Measurements from ENCODE around the gene NRCAM. TPM values are rescaled to one million over a fixed set of nuclear protein-coding genes. Genes with fewer than 3 reads are reported as not detected.

The NRCAM gene
- polyA plus RNA-seq, 1 donor (not counting 4 experiments of a cell fraction or from before 2014, with no cell fraction given): 4.0 TPM

DNA sequence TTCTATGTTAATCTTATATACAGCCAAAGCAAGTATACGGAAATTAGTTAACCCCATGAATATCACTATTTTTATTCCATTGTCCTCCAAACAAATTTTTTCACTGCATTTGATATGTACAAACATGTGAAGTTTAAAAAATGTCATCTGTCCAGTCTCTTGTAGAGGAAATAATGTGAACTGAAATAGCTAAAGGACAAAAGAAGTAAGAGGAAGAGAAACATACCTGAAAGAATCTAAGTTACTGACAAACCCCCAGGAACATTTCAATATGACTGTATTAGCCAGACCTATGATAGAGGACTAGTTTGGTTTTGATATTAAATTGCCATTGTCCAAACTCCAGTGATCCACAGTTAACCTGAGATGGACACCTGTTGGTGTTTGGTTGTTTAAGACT is 80.6 kb downstream of the NRCAM start:
- FAIRE-seq: no peak
- Histone ChIP-seq H3K79me2 (ENCODE audit: control insufficient read depth, insufficient read depth, low read length) (no peaks in the 10 kb centered on the region), H3K4me3 (ENCODE audit: control insufficient read depth in 2 of 3, extremely low read depth in 1 of 3, insufficient read depth in 2 of 3, low read depth in 1 of 3, low read length in 3 of 3) (no peak overlapping the region), H3K36me3 (ENCODE audit: control insufficient read depth in 2 of 2, extremely low read depth in 1 of 2, insufficient read depth in 2 of 2, low read length in 2 of 2) (no peaks in the 10 kb centered on the region), H3K9me1 (ENCODE audit: control insufficient read depth, extremely low read depth, insufficient read depth, low read length) (no peaks in the 10 kb centered on the region), H3K4me1 (ENCODE audit: control insufficient read depth, extremely low read depth, insufficient read depth, low read length) (peaks cover 3% of the 10 kb centered on the region), H3K27me3 (ENCODE audit: control insufficient read depth, extremely low read depth, insufficient read depth, low read length) (no peaks in the 10 kb centered on the region), H3K4me2 (ENCODE audit: control insufficient read depth, extremely low read depth, insufficient read depth, low read depth, low read length) (no peak overlapping the region), H3K9ac (ENCODE audit: control insufficient read depth, extremely low read depth, insufficient read depth, low read length) (no peak overlapping the region), H3K27ac (ENCODE audit: control insufficient read depth, insufficient read depth, low read length) (no peak overlapping the region), H2AFZ (ENCODE audit: control insufficient read depth, low read length) (no peak overlapping the region), H4K20me1 (ENCODE audit: control insufficient read depth, extremely low read depth, insufficient read depth, low read length) (no peaks in the 10 kb centered on the region), H3K9me3 (ENCODE audit: control insufficient read depth, low read depth, low read length) (no peaks in the 10 kb centered on the region)
- DNase-seq (ENCODE audit: low read depth, low spot score): no peak
- dilution Hi-C loops (cut with MboI; ENCODE audit: extremely low pct_ligation_motif_present, low sequenced_read_pairs): no loop called here
- TF ChIP-seq CTCF (optimal IDR thresholded peaks at IDR 0.05 in 1 of 3, IDR thresholded peaks at IDR 0.05 in 1 of 3, conservative IDR thresholded peaks at IDR 0.05 in 1 of 3; ENCODE audit: extremely low read depth in 1 of 3, insufficient read depth in 2 of 3, low read length in 3 of 3) (no peak), EZH2 (IDR thresholded peaks at IDR 0.05; ENCODE audit: low read length) (no peak)

DNA sequence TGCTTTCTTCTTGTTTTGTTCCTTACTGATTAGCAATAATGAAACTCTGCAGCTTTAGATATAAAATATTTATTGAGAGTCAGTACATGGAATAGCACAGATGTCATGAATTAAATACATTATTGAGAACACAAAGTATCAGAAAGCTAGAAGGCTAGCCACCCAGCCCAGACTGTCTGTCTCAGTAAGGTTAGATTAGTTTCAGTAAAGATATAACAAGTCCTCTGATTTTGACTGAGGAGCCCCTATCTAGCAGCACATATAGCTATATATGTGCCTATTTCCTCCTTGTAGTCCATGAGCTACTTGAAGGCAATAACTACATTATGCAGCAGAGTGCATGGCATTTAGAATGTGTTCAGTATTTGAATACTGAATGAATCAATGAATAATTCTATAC is 81.3 kb downstream of the NRCAM start:
- TF ChIP-seq CTCF (optimal IDR thresholded peaks at IDR 0.05 in 1 of 3, IDR thresholded peaks at IDR 0.05 in 1 of 3, conservative IDR thresholded peaks at IDR 0.05 in 1 of 3; ENCODE audit: extremely low read depth in 1 of 3, insufficient read depth in 2 of 3, low read length in 3 of 3) (no peak), EZH2 (IDR thresholded peaks at IDR 0.05; ENCODE audit: low read length) (no peak)
- no peak overlapping the region for H3K27ac ChIP-seq (ENCODE audit: control insufficient read depth, insufficient read depth, low read length)
- H3K4me3 ChIP-seq (ENCODE audit: control insufficient read depth in 2 of 3, extremely low read depth in 1 of 3, insufficient read depth in 2 of 3, low read depth in 1 of 3, low read length in 3 of 3): no peak overlapping the region
- no peaks in the 10 kb centered on the region for H4K20me1 ChIP-seq (ENCODE audit: control insufficient read depth, extremely low read depth, insufficient read depth, low read length)
- H3K79me2 ChIP-seq (ENCODE audit: control insufficient read depth, insufficient read depth, low read length): no peaks in the 10 kb centered on the region
- H2AFZ ChIP-seq (ENCODE audit: control insufficient read depth, low read length): no peak overlapping the region
- H3K9me1 ChIP-seq (ENCODE audit: control insufficient read depth, extremely low read depth, insufficient read depth, low read length): no peaks in the 10 kb centered on the region
- H3K9ac ChIP-seq (ENCODE audit: control insufficient read depth, extremely low read depth, insufficient read depth, low read length): no peak overlapping the region
- peaks cover 3% of the 10 kb centered on the region for H3K4me1 ChIP-seq (ENCODE audit: control insufficient read depth, extremely low read depth, insufficient read depth, low read length)
- FAIRE-seq (no peak), DNase-seq (ENCODE audit: low read depth, low spot score) (no peak)
- no peak overlapping the region for H3K4me2 ChIP-seq (ENCODE audit: control insufficient read depth, extremely low read depth, insufficient read depth, low read depth, low read length)
- no peaks in the 10 kb centered on the region for H3K36me3 ChIP-seq (ENCODE audit: control insufficient read depth in 2 of 2, extremely low read depth in 1 of 2, insufficient read depth in 2 of 2, low read length in 2 of 2)
- H3K9me3 ChIP-seq (ENCODE audit: control insufficient read depth, low read depth, low read length): no peaks in the 10 kb centered on the region
- dilution Hi-C loops (cut with MboI; ENCODE audit: extremely low pct_ligation_motif_present, low sequenced_read_pairs): no loop called here
- no peaks in the 10 kb centered on the region for H3K27me3 ChIP-seq (ENCODE audit: control insufficient read depth, extremely low read depth, insufficient read depth, low read length)

Measured in keratinocyte (primary cell).